SH-SY5Y (cell line): ENCODE results near the gene ARHGAP35.

Experiments
- GATA2 ChIP-seq: IDR thresholded peaks from 2 replicates; pipeline ENCODE4 v1.6.1; 2011; ENCODE audit warnings: mild to moderate bottlenecking, low read depth, low read length
- GATA3 ChIP-seq: IDR thresholded peaks from 2 replicates; pipeline ENCODE4 v1.6.1; 2011; ENCODE audit warnings: low read depth, mild to moderate bottlenecking, low read length, moderate library complexity

ARHGAP35 gene

DNA sequence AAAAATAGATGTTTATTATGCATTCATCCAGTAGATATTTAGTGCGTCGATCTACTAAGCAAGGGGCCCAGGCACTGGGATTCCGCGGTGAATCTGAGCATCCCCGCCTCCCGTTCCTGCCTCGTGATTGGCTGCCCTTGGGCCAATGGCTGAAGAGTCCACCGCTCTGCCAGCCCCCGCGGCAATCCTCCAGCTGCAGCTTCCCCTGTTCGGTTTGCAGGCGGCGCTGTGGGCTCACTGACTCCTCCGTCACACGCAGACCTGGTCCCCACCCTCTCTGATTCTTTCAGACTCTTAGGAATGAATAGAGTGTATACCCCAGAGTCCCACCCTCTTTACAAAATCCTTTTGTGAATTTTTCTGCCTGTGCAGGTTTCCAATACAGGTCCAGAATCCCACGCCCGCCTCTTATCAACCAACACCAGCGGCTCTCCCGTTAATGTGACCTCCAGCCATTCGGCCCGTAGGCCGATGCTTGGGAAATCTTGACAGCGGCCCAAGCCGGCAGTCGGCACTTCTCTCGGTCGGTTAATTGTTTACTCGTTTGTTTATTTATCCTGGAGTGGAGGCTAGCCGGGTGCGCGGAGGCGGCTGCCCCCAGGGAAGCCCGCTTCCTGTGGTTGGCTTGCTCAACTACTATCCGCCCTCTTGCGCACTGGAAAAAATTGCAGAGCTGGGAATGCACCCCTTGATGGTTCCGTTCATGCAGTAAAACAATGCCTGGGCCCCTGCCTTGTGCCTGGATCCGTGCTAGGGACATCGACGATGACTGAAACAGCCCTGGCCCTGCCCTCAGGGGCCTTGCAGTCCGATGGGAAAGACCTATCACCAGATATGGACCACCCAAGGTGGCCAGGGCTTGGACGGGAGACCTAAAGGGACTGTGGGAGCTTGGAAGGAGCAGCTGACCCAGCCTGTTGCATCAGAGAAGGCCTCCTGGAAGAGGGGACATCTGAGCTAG lies 4.5 kb upstream of the ARHGAP35 start:
- no peak for TF ChIP-seq GATA2
- no peak for TF ChIP-seq GATA3

GRCh38 chr19:46859637-46860124 lies 1.1 kb upstream of the ARHGAP35 start:
- TF ChIP-seq GATA3 (no peak), GATA2 (peak; percentile 27; the same call in 1 of the 2 replicates)

GRCh38 chr19:46860125-46860845 lies 512 bp upstream of the ARHGAP35 start:
- TF ChIP-seq GATA2 (no peak), GATA3 (no peak)

DNA sequence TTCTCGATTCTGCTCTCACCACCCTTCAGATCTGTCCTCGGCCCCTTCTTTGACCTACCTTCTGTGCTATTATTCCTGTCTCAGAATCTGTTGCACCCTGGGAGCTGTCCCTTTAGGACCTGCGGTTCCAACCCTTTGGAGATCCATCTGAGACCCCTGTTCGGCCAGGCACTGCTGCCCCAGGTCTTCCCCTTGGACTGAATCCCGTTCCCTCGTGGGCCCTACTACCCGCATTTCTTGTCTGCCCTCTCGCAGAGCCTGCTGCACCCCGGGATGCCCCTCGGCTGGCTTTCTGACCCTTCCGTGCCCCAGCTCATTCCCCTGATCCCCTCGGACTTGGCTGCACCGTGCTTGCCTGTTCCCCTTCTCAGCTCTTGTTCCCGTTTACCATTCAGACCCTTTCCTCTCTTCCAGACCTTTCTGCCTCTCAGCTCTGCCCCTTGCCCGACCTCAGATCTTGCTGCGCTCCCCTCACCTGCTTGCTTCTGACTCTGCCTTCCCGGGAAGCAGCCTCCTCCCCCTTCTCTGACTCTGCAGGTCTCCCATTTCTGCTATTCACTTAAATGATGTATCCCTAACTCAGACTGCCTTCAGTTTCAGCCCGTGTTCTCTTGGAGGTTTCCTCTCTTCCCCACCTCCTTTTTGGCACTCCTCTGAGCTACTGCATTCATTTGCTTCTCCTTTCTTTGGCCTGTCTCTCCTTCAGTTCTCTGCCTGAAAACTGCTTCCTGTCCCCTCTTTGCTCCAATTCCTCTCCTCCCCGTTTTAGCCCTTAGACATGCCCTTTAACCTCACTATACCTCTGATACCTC lies 1.1 kb downstream of the ARHGAP35 start:
- no peak for TF ChIP-seq GATA2
- no peak for TF ChIP-seq GATA3

GRCh38 chr19:46862503-46862834 lies 1.7 kb downstream of the ARHGAP35 start:
- TF ChIP-seq GATA3 (no peak), GATA2 (no peak)

- TF ChIP-seq GATA2: no peak
- no peak for TF ChIP-seq GATA3
Observed at GRCh38 chr19:46862974-46863632, 2.3 kb downstream of the ARHGAP35 start.

DNA sequence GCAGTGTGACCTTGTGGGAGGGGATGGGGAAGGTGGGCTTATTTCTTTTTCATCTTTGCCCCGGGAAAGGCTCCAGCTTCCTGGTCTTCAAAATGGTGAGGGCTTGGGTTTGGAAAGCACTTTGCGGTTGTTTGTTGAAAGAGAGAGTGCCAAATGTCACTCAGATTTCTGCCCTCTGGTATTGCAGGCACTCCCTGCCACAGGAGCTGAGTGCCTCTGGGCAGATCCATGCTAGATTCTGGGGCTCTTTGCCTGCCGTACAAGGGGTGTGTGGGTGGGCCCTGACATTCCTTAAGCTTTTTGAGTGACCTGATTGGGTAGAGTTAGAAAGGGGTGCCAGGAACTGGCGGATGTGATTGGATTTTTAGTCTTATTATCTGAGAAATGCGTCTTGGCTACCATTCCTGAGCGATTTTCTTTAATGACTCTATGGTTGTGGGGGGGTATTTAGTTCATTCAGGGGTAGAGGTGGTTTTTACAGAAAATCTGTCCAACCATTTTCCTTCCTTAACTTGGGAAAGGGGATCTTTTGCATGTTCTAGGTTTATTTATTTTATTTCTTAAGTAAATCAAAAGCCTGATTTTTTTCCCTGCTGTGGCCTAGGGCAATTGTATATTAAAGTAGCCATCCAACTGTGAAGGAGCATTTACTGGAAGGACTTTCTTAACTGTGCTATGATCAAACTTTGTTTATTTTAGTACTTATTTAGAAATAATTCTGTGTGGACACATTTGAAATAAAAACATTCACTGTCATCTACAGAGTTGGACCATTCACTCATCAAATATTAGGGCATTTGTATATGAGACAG lies 3.2 kb downstream of the ARHGAP35 start:
- TF ChIP-seq GATA2 (no peak), GATA3 (no peak)

DNA sequence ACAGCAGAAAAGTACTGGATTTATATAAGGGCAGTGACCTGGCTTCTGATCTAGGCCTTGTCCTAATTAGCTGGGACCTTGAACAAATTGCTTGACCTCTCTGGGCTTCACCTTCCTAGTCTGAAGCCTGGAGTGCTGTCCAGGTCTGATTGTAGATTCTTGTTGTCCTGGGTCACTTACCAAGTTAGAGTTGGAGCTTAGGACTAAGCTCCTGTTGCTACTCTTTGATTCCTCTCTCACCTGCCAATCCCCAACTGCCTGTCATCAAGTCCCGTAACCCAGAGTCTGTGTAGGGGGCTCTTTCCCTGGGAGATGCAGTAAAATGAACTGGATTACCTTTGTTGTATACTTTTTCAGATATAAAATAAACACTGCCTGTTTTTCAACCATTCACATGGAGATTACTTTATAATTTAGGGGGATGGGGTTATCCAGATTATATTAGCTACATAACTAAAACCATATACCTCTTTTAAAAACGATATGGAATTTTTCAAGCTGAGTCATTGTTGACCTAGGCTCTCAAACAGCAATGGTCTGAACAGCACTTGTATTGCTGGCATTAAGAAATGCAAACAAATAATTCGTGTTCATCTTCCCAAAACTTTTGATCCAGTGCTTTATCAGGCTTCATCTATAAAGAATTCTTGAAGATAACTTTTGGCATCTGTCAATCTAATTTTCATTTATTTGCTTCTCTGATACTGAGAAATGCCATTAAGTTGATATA lies 5.8 kb downstream of the ARHGAP35 start:
- no peak for TF ChIP-seq GATA3
- no peak for TF ChIP-seq GATA2

DNA sequence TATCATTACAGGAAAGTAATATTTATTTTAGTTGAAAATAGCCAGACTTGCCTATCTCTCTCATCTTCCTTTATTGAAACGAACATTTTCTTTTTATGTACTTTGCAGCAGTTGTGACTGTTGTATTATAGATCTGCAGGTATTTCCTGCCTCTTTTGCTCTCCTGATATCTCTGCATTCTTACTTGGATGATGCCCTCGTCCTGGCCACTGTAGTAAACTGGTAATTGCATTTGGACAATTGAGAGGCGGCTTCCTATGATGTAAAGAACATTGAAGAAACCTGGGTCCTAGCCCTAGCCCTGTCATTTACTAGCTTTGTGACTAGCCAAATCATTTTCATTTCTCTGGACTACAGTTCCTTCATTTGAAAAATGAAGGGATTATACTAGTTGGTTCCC lies 6.4 kb downstream of the ARHGAP35 start:
- TF ChIP-seq GATA2: no peak
- TF ChIP-seq GATA3: no peak

DNA sequence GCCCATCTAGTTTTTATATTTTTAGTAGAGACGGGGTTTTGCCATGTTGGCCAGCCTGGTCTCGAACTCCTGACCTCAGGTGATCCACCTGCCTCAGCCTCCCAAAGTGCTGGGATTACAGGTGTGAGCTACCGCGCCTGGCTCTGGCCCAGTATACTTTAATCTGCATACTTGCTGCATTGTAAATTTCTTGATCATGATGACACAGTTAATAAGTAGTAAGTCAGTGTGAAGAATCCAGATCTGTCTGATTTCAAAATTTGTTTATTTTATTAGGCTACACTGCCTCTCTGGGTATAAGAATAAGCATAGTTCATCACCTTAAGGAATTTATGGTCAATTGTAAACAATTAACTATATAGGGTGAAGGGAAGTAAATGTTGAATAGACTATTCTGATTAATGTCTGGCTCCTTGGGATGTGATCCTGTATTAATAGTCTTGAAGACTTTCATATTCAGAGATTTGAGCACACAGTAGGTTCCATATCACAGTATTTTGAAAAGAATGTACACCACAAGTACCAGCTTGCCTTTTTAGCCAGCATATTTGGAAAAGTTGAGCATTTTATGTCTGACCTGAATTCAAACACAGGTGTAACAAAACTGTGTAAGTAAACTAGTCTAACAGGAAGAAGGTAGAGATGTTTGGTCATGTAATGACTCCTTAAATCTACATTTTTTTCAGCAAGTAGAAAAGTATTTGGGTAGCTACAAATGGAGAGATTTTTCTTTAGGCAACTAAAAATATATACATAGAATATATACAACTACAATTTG lies 7.4 kb downstream of the ARHGAP35 start:
- TF ChIP-seq GATA2: no peak
- no peak for TF ChIP-seq GATA3

GRCh38 chr19:46872967-46873366 lies 12.2 kb downstream of the ARHGAP35 start:
- no peak for TF ChIP-seq GATA3
- TF ChIP-seq GATA2: no peak
